HEK293 (cell line): ENCODE data around the gene SH3BP4.
A peak's percentile ranks its signal among the peaks of the same experiment; 100 is the strongest.

Experiments
- CTCF ChIA-PET: fragments of 350-600 bp; formaldehyde crosslinking; extraction: SDS; loops from one replicate; lab custom pipeline; 2021; ENCODE audit warnings: antibody characterized with exemption; lab: Yijun Ruan, JAX
- POLR2A ChIA-PET: fragments of 300-600 bp; formaldehyde crosslinking; extraction: SDS; loops from one replicate; lab custom pipeline; 2020; ENCODE audit warnings: antibody characterized with exemption, inconsistent platforms; lab: Yijun Ruan, JAX
- H3K27ac ChIP-seq: fragments of 200-500 bp; sonication (Bioruptor generic); 2 replicates; pipeline ENCODE4 v1.5.1; 2014; ENCODE audit warnings: low read depth, low read length, control low read depth, inconsistent platforms; ENCODE audit errors: extremely low read depth
- H3K36me3 ChIP-seq, 2 experiments: fragments of 200-500 bp in 1 of 2; sonication (Bioruptor generic) in 1 of 2; 1 replicate in 1 of 2; 2 replicates in 1 of 2; pipeline ENCODE4 v1.5.1; 2014 to 2017; ENCODE audit warnings: inconsistent platforms in 2 of 2, low read length in 2 of 2; ENCODE audit not compliant: control insufficient read depth in 2 of 2, insufficient read depth in 1 of 2
- H3K4me1 ChIP-seq: fragments of 200-500 bp; sonication (Bioruptor generic); 2 replicates; pipeline ENCODE4 v1.5.1; 2014; ENCODE audit warnings: mild to moderate bottlenecking, low read length, inconsistent platforms; ENCODE audit not compliant: control insufficient read depth, insufficient read depth
- H3K4me3 ChIP-seq: 2 replicates; pipeline ENCODE4 v1.5.1; 2011; ENCODE audit warnings: low read depth, mild to moderate bottlenecking, control low read depth, low read length, moderate library complexity
- H3K9me3 ChIP-seq: fragments of 200-500 bp; sonication (Bioruptor generic); 2 replicates; pipeline ENCODE4 v1.5.1; 2014; ENCODE audit warnings: low read depth, low read length, inconsistent platforms; ENCODE audit not compliant: control insufficient read depth, insufficient read depth
- KLF9 ChIP-seq: fragments of 450-650 bp; formaldehyde crosslinking; IDR thresholded peaks from 2 replicates; pipeline ENCODE4 v1.5.1; 2016; ENCODE audit warnings: missing biosample characterization, missing genetic modification characterization, low read depth
- OVOL3 ChIP-seq: fragments of 450-650 bp; formaldehyde crosslinking; IDR thresholded peaks from 2 replicates; pipeline ENCODE4 v1.5.1; 2016; ENCODE audit warnings: missing biosample characterization, missing genetic modification characterization
- PRDM1 ChIP-seq: fragments of 450-650 bp; formaldehyde crosslinking; IDR thresholded peaks from 2 replicates; pipeline ENCODE4; 2016; ENCODE audit warnings: missing biosample characterization, missing genetic modification characterization
- SP3 ChIP-seq: fragments of 450-650 bp; formaldehyde crosslinking; IDR thresholded peaks from 2 replicates; pipeline ENCODE4 v1.5.1; 2016; ENCODE audit warnings: missing biosample characterization, missing genetic modification characterization
- ZNF140 ChIP-seq: fragments of 450-650 bp; formaldehyde crosslinking; IDR thresholded peaks from 2 replicates; pipeline ENCODE4 v1.5.1; 2016; ENCODE audit warnings: missing biosample characterization, missing genetic modification characterization
- ZNF184 ChIP-seq: fragments of 450-650 bp; IDR thresholded peaks from 2 replicates; pipeline ENCODE4 v1.5.1; 2018; ENCODE audit warnings: missing biosample characterization, mild to moderate bottlenecking, missing genetic modification characterization
- ZNF335 ChIP-seq: fragments of 450-650 bp; formaldehyde crosslinking; conservative IDR thresholded peaks from 2 replicates; pipeline ENCODE4 v1.5.1; 2016; ENCODE audit warnings: missing biosample characterization, missing genetic modification characterization
- ZNF366 ChIP-seq: fragments of 450-650 bp; formaldehyde crosslinking; conservative IDR thresholded peaks from 2 replicates; pipeline ENCODE4 v1.5.1; 2016; ENCODE audit warnings: missing biosample characterization, missing genetic modification characterization
- ZNF660 ChIP-seq: fragments of 450-650 bp; IDR thresholded peaks from 2 replicates; pipeline ENCODE4 v1.5.1; 2018; ENCODE audit warnings: missing biosample characterization, mild to moderate bottlenecking, missing genetic modification characterization
- TF ChIP-seq, protein P1 (sequence below): fragments of 450-650 bp; formaldehyde crosslinking; optimal IDR thresholded peaks from 2 replicates; pipeline ENCODE3; 2016; ENCODE audit warnings: missing biosample characterization, mild to moderate bottlenecking, missing genetic modification characterization
- TF ChIP-seq, protein P2 (sequence below): fragments of 450-650 bp; formaldehyde crosslinking; IDR thresholded peaks from 2 replicates; pipeline ENCODE4 v1.5.1; 2016; ENCODE audit warnings: missing biosample characterization, missing genetic modification characterization

Gene SH3BP4, protein sequence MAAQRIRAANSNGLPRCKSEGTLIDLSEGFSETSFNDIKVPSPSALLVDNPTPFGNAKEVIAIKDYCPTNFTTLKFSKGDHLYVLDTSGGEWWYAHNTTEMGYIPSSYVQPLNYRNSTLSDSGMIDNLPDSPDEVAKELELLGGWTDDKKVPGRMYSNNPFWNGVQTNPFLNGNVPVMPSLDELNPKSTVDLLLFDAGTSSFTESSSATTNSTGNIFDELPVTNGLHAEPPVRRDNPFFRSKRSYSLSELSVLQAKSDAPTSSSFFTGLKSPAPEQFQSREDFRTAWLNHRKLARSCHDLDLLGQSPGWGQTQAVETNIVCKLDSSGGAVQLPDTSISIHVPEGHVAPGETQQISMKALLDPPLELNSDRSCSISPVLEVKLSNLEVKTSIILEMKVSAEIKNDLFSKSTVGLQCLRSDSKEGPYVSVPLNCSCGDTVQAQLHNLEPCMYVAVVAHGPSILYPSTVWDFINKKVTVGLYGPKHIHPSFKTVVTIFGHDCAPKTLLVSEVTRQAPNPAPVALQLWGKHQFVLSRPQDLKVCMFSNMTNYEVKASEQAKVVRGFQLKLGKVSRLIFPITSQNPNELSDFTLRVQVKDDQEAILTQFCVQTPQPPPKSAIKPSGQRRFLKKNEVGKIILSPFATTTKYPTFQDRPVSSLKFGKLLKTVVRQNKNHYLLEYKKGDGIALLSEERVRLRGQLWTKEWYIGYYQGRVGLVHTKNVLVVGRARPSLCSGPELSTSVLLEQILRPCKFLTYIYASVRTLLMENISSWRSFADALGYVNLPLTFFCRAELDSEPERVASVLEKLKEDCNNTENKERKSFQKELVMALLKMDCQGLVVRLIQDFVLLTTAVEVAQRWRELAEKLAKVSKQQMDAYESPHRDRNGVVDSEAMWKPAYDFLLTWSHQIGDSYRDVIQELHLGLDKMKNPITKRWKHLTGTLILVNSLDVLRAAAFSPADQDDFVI

DNA sequence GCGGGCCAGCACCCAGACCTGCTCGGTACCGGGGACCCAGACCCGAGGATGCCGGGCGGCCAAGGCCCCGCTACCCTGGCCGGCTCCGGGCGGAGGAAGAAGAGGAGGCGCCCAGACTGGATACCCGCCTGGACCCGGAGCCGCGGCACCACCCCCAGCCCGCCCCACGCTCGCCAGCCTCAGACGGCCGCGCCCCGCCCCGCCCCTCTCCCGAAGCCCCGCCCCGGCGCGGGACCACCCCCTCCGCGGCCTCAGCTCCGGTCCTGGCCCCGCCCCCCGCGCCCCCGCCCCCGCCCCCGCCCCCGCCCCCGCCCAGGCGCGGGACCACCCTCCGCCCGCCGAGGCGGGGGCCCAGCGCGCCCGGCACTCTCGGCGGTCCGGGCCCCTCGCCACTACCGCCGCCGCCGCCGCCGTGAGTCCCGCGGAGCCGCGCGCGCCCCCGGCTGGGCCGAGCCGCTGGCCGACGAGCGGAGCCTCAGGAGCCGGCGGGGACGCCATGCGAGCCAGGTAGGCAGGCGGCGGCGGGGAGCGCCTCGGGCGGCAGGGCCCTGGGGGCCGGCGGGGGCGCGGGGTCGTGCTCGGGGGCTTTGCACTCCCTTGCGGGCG, at the start of gene SH3BP4:
TSS of gene SH3BP4 (plus strand) at position 354 of the 606 bp plus-strand sequence. CDS start 82,986 bp downstream, outside the sequence.
- Histone ChIP-seq H3K4me3 (peak within 1 kb of the TSS; percentile 69), H3K27ac (peak within 1 kb of the TSS; percentile 88; the same call in 1 of the 2 replicates), H3K36me3 (no peaks in the 10 kb centered on the region), H3K4me1 (peaks cover 24% of the 10 kb centered on the region), H3K9me3 (no peaks in the 10 kb centered on the region)
- CTCF ChIA-PET: no interaction called here
- POLR2A ChIA-PET: interaction anchor here (0.6 kb wide), 2 partner anchors 71 to 541 kb away, joined by 3 to 4 read pairs; no protein-coding TSS in a partner anchor
- TF ChIP-seq ZNF184 (tag by site-specific recombination) (no peak), KLF9 (no peak), ZNF335 (tag by site-specific recombination) (peak; percentile 36; the same call in 1 of the 2 replicates), SP3 (tag by site-specific recombination) (no peak)
- TF ChIP-seq, protein P1, sequence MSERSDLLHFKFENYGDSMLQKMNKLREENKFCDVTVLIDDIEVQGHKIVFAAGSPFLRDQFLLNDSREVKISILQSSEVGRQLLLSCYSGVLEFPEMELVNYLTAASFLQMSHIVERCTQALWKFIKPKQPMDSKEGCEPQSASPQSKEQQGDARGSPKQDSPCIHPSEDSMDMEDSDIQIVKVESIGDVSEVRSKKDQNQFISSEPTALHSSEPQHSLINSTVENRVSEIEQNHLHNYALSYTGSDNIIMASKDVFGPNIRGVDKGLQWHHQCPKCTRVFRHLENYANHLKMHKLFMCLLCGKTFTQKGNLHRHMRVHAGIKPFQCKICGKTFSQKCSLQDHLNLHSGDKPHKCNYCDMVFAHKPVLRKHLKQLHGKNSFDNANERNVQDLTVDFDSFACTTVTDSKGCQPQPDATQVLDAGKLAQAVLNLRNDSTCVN (tag by site-specific recombination): peak; percentile 31

DNA sequence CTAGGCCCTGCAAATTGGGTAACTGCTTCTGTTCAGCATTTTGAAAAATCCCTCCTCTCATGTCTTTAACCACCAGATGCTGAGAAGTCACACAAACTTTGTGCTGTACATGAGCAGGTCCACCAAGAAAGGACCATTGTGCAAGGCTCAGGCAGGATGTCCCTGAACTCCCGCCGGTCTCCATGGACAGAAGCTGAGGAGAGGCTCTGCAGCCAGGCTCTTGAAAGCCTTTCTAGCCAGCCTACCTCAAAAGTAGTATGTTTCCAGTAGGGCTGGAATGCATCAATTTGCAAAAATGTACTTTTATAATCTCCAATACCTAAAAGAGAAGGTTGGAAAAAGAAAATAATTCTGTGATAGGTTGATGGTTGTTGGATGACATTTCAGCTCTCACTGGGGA, 47.0 kb upstream of the SH3BP4 start:
- no peak for TF ChIP-seq OVOL3 (tag by site-specific recombination)
- TF ChIP-seq, all 188 proteins: peak for 0
- Histone ChIP-seq H3K36me3 (no peaks in the 10 kb centered on the region), H3K27ac (no peak overlapping the region), H3K9me3 (no peaks in the 10 kb centered on the region), H3K4me3 (no peak overlapping the region), H3K4me1 (no peaks in the 10 kb centered on the region)
- ChIA-PET POLR2A (no interaction called here), CTCF (interaction anchor here (0.7 kb wide), 1 partner anchor 25 kb away, joined by 3 read pairs; no protein-coding TSS in a partner anchor)

DNA sequence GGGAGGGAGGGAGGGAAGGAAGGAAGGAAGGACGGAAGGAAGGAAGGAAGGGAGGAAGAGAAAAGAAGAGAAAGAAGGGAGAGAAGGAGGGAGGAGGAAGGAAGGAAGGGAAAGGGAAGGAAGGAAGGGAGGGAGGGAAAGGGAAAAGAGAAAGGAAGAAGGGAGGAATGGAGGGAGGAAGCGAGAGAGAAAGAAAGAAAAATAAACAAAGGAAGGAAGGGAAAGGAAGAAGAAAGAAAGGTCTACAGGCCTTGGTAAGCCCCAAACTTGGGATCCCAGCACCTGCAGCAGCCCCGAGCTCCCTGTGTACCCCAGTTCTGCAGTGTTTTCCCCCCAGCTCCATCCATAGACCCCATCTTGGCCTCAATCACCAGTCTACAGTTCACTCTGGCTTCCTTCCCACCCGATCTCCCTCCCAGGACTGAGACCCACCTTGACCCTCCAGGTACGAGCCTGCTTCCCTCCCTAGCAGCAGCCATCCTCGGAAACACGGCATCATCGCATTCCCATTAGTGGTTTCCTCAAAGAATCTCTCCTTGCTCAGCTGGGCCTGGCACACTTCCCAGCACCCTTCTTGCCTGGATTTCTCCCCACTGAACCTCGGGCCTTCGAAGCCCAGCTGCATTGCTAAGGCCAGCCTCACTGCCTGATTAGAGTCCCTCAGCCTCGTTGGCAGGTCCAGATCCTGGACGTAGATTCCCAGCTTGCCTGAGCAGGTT, 46.1 kb upstream of the SH3BP4 start:
- Histone ChIP-seq H3K9me3 (no peaks in the 10 kb centered on the region), H3K4me1 (no peaks in the 10 kb centered on the region), H3K36me3 (no peaks in the 10 kb centered on the region), H3K4me3 (no peak overlapping the region), H3K27ac (no peak overlapping the region)
- peak; percentile 88 for TF ChIP-seq ZNF366
- no peak for TF ChIP-seq ZNF184 (tag by site-specific recombination)
- no peak for TF ChIP-seq ZNF660 (tag by site-specific recombination)
- TF ChIP-seq PRDM1 (tag by site-specific recombination): peak; percentile 80
- TF ChIP-seq, protein P2, sequence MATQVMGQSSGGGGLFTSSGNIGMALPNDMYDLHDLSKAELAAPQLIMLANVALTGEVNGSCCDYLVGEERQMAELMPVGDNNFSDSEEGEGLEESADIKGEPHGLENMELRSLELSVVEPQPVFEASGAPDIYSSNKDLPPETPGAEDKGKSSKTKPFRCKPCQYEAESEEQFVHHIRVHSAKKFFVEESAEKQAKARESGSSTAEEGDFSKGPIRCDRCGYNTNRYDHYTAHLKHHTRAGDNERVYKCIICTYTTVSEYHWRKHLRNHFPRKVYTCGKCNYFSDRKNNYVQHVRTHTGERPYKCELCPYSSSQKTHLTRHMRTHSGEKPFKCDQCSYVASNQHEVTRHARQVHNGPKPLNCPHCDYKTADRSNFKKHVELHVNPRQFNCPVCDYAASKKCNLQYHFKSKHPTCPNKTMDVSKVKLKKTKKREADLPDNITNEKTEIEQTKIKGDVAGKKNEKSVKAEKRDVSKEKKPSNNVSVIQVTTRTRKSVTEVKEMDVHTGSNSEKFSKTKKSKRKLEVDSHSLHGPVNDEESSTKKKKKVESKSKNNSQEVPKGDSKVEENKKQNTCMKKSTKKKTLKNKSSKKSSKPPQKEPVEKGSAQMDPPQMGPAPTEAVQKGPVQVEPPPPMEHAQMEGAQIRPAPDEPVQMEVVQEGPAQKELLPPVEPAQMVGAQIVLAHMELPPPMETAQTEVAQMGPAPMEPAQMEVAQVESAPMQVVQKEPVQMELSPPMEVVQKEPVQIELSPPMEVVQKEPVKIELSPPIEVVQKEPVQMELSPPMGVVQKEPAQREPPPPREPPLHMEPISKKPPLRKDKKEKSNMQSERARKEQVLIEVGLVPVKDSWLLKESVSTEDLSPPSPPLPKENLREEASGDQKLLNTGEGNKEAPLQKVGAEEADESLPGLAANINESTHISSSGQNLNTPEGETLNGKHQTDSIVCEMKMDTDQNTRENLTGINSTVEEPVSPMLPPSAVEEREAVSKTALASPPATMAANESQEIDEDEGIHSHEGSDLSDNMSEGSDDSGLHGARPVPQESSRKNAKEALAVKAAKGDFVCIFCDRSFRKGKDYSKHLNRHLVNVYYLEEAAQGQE (tag by site-specific recombination): no peak
- no peak for TF ChIP-seq ZNF140 (tag by site-specific recombination)
- ChIA-PET POLR2A (no interaction called here), CTCF (interaction anchor here (0.5 kb wide), 1 partner anchor 13 kb away, joined by 3 read pairs; no protein-coding TSS in a partner anchor)
